Right lung (tissue), 10 donors: ENCODE results near the gene ASPN. TPM values are rescaled to one million over a fixed set of nuclear protein-coding genes. Genes with fewer than 3 reads are reported as not detected.

Experiments
- DNase-seq, 2 donors: peaks; one replicate each; pipeline ENCODE4 v3.0.0-alpha.2; 2013
- long read RNA-seq, 8 donors: transcript quantifications; one replicate each; lab custom pipeline, GENCODE V29; 2026
- polyA plus RNA-seq, 5 donors: library from polyadenylated mRNA; unstranded; fragments of 120-200 nt; gene quantifications; one replicate each; pipeline versions ENCODE4 v1.2.1 to v1.2.3, GENCODE V29; 2013; ENCODE audit warnings: inconsistent platforms in 1 of 5, low replicate concordance in 1 of 5; ENCODE audit not compliant: insufficient read length in 5 of 5, insufficient read depth in 1 of 5

The ASPN gene
- polyA plus RNA-seq: 10 to 100 TPM in 1 of 5 donors, 1 to 10 TPM in 4; 5.8 to 13.9 (median 7.4) TPM
- long read RNA-seq, donor 1, partial matches to known transcripts: 0 of 4 reads
- long read RNA-seq, donor 1, other reads (novel, unspliced or antisense): 0 of 4 reads
- long read RNA-seq, donor 2: 0 reads
- long read RNA-seq, donor 3, partial matches to known transcripts: 0 of 2 reads
- long read RNA-seq, donor 3, other reads (novel, unspliced or antisense): 0 of 2 reads
- long read RNA-seq, donor 4, partial matches to known transcripts: 0 of 1 reads
- long read RNA-seq, donor 4, other reads (novel, unspliced or antisense): 0 of 1 reads
- long read RNA-seq, donor 5, partial matches to known transcripts: 0 of 3 reads
- long read RNA-seq, donor 5, other reads (novel, unspliced or antisense): 0 of 3 reads
- long read RNA-seq, donor 6, partial matches to known transcripts: 0 of 3 reads
- long read RNA-seq, donor 6, other reads (novel, unspliced or antisense): 0 of 3 reads
- long read RNA-seq, donor 7, transcript ASPN-202 (8 exons, 2,470 nt): major isoform, 5 of 5 reads
- long read RNA-seq, donor 7, partial matches to known transcripts: 0 of 5 reads
- long read RNA-seq, donor 7, other reads (novel, unspliced or antisense): 0 of 5 reads
- long read RNA-seq, donor 8: 0 reads

- peak; percentile 70 to 72 for DNase-seq
These were observed at the start of gene ASPN for GRCh38 chr9:92482329-92482728. Gene ASPN, minus strand, starts transcription at chr9:92482506.

- no peak for DNase-seq
These were observed 48.6 kb upstream of the ASPN start for GRCh38 chr9:92530893-92531292.

- DNase-seq: no peak
These were observed 46.8 kb upstream of the ASPN start for GRCh38 chr9:92529124-92529523.

DNA sequence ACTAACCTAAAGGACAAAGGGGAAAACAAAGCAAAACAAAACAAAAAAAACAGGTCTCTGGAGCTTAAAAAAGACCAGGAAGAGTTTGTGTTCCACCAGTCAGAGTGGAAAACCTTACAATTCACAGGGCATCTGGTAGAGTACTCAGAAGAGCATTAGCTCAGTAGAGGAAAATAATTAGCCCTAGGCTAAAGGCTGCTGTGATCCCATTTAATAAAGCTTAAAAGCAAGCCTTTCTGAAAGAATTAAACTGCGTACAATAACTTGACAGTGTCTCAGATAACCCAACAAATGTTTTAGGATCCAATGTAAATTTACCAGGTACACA lies 46.2 kb upstream of the ASPN start:
- DNase-seq: no peak

DNA sequence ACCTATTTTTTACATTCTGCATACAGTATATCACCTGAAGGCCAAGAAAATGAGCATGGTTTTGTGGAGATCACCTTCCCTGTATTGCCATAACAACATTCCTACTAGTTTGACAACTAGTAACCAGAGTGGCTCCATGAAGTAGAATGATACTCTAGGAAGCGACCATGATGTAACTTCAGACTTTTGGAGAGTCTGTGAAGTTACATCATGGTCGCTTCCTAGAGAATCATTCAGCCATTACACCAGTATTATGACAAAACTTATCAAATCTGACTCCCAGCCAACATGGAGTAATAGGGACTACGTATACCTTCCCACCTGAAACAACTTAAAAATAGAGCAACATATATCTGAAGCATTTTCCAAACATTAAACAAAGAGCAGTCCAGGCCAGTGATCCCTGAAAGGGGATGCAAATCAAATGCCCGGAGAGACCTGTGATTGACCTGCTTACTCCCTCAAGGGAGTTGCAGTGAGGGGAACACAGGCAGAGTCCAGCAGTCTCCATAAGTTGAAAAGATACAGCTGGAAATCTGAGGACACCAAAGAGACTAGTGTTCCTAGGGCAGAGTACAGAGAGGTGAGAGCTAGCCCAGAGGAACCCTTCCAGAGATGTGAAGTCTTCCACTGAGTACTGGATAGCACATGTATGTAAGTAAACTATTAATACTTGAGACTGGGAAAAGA lies 45.7 kb upstream of the ASPN start:
- DNase-seq: no peak

DNA sequence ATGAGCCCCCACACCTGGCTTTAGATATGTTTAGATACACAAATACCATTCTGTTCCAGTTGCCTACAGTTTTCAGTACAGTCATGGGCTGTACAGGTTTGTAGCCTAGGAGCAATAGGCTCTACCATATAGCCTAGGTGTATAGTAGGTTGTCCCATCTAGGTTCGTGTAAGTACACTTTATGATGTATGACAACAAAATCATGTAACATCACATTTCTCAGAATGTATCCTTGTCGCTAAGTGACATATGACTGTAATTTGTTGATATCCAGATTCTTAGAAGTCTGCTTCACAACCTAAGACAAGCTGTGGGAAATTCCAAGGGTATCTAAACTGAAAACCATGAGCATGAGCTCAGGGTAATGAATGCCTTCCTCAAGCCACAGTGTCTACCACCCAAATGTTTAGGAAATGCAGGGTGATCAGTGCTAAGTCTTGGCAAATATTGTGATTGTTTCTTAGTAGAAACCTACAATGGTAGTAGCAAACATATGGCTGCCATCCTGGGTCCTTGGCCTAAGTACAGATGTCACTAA lies 45.1 kb upstream of the ASPN start:
- DNase-seq: no peak

DNA sequence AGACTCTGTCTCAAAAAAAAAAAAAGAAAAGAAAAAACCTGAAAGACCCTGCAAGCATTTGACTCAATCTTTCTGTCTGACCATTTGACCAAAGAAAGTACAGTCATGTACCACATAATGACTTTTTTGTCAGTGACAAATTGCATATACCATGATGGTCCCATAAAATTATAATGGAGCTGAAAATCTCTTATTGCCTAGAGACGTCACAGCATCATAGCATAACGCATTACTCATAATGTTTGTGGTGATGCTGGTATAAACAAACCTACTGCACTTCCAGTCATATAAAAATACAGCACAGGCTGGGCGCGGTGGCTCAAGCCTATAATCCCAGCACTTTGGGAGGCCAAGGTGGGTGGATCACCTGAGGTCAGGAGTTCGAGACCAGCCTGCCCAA lies 43.0 kb upstream of the ASPN start:
- no peak for DNase-seq

DNA sequence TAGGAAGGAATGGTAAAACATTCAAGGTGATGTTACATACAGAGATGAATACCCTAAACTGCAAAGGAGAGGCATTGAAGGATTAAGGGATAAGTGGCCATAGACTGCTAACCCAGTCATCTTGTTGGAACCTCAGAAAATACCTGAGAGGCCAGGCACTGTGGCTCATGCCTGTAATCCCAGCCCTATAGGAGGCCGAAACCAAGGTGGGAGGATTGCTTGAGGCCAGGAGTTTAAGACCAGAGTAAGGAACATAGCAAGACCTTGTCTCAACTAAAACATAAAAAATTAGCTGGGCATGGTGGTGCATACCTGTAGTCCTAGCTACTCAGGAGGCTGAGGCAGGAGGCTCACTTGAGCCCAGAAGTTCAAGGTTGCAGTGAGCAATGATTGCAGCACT lies 42.6 kb upstream of the ASPN start:
- no peak for DNase-seq

GRCh38 chr9:92522983-92523970 lies 41.0 kb upstream of the ASPN start:
- DNase-seq: no peak

DNA sequence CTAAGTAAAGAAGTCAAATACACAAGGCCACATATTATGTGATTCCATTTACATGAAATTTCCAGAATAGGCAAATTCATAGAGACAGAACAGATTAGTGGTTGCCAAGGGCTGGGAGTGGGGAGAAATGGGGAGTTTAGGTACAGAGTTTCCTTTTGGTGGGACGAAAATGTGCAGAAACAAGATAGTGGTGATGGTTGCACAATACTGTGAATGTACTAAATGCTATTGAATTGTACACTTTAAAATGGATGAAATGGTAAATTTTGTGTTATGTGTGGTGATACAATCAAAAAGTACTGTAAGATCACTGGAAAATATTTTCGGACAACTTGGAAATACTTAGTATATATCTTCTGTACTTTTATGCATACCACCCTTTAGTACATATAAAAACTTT lies 38.5 kb upstream of the ASPN start:
- DNase-seq: no peak

- no peak for DNase-seq
These were observed 35.9 kb upstream of the ASPN start for GRCh38 chr9:92518199-92518598.

DNA sequence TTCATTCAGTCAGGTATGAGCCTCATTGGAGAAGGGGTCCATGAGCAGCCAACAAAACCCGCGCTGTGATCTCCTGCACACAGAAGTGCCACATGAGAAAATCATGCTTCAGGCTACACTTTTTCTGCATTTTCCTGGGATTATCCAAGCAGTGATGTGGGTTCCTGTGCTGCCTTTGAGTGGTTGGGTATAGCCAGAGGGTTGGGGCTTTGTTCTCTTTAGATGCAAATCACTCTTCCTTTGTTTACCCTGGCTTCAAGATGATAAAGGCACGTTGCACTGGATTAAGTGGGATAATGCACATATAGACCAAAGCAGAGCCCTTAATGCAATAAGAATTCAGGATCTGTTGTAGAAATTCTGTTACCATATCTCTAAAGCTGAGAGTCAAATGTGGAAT lies 34.7 kb upstream of the ASPN start:
- no peak for DNase-seq

DNA sequence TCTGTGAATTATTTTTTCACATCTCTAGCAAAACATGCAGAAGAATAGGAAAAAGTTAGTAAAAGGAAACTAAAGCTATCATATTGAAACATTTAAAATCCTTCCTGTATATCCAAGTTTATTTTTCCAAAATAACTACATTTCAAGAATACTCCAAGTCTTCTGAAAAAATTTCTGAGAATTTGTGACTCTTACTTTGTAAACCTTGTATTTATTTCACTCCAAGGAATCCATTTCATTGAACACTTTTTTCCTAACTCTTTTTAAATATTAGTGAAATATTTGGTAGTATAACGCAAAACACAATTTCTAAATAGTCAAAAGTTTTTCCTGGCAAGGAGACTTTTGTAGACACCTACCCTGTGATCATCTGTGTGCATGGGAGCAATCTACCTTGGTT lies 34.2 kb upstream of the ASPN start:
- no peak for DNase-seq

DNA sequence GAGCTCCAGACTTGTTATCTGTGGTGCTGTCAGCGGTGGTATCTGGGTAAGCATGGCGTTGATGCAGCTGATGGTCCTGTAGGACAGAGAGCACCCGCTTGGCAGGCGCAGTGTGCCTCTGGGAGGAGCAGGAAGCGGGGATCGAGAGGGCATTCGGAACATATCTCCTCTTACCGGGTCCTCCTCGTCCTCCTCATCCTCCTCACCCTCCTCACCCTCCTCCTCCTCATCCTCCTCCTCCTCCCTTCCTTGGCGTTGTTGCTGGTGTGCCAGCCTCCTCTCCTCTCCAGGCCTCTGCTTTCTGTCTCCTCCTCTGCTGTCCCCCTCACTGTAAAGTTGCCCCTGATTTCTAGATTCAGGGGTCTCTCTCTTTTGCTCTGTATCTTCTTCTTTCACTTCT lies 32.3 kb upstream of the ASPN start:
- no peak for DNase-seq

DNA sequence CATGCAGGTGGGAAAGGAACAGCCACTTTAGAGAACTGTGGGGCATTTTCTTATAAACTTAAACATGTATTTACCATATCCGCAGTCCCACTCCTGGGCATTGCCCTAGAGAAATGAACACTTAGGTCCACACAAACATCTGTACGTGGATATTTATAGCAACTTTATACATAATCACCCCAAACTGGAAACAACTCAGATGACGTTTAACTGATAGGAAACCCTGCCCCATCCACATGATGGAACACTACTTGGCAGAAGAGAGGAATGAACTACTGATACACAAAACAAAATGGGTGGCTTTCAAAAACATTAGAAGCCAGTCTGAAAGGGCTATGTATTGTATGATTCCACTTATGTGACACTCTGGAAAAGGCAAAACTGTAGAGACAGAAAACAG lies 31.0 kb upstream of the ASPN start:
- DNase-seq: no peak

GRCh38 chr9:92512622-92513021 lies 30.3 kb upstream of the ASPN start:
- no peak for DNase-seq

DNA sequence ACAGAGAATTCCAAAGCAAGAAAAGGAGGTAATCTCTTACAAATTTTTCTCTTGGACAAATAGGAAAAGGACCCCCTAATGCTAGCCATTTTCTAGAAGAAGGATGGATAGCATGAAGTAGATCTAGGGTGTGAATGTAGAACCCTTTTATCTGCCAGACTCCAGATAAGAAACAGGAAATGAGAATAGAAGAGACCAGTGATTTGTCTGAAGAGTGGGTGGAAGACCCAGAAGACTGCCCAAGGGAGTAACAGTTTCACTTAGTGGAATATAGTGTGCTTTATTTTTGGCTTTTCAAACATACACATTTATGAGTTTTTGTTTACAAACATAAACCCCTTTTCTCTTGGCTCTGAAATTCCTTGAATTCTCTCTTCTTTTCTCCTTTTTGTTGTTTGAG lies 28.4 kb upstream of the ASPN start:
- DNase-seq: no peak

DNA sequence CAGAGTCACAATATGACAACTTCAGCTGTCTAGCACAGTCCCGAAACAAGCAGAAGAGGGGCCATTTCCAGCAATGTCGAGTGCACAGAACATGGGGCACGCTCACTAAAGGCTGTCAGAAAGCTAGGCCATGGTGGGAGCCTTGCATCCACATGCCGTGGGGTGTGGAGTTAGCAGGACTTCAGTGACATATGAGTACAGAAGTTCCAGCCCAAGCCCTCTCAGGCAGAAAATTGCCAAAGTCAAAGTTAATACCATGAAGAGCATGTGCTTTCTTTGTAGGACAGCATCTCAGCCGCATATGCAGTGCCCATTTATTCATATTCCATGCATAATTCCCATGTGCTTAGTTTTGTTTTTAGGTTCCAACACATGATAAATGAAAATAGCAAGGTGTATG lies 26.7 kb upstream of the ASPN start:
- DNase-seq: no peak

GRCh38 chr9:92508018-92508820 lies 25.9 kb upstream of the ASPN start:
- DNase-seq: peak; percentile 47 to 63

- DNase-seq: no peak
These were observed 25.2 kb upstream of the ASPN start for GRCh38 chr9:92507496-92507895.

DNA sequence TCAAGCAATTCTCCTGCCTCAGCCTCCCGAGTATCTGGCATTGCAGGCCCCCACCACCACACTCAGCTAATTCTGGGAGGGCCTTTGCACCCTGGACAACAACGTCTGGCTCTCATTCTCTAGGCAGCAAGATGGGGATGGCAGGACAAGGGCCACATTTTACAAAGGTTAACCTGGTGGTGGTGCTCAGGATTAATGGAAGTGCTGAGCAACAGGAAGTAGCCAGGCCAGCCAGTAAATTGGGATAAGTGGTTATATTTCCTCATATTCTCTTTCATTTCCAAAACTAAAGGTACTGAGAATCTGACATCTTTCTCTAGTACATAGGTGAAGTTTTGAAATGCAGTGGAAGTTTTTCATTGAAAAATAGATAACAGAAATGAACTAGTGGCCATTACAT lies 24.7 kb upstream of the ASPN start:
- no peak for DNase-seq
